Uterine smooth muscle cell (primary cell): ENCODE data around the gene KRT82. TPM values are rescaled to one million over a fixed set of nuclear protein-coding genes. Genes with fewer than 3 reads are reported as not detected.

Experiments used
- total RNA-seq: library from RNA; depleted of rRNA; stranded (reverse); fragments of >200 nt; gene quantifications from 2 replicates; pipeline ENCODE4 v1.2.3, GENCODE V29; 2014

The KRT82 gene
- total RNA-seq: not detected in 2 replicates

DNA sequence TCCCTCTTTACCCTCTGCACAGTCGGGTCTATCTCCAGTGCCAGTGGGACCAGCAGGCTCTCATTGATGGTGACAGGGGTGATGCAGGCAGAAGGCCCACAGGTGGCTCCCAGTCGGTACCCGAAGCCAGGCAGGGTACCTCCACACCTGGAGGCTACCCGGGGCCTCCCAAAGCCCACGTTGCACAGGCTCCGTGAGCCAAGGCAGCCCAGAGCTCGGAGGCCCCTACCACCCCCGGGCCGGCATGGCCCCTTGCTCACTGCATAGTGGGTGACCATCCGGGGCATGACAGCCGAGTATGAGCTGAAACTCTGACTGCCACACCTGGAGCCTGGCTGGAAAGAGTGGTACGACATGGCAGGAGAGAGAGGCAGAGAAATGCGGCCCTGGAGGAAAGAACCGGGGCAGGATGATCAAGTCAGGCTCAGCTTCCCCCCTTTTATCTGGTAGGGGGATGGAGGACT is at the start of gene KRT82:
TSS of gene KRT82 (minus strand) at position 414 of the 464 bp plus-strand sequence. CDS start at position 356, 58 bp downstream.

DNA sequence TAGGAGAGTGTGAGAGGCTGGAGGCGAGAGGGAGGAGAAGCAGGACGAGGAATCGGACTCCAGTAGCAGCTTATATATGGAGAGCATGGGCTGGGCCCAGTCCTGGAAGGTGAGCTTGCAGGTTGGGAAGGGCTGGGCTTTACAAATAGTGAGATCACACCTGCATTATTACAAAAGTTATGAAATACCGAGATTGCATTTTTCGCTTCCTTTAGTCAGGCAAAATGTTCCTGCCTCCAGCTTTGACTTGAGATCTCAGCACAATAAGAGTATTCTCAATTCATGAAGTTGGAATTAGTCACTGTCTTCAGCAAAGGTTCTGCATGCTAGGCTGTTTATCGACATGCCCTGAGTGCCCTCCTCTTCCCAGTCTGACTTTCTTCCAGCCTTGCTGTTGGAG is 46.0 kb upstream of the KRT82 start, which contains the start of gene KRT6B:
TSS of gene KRT6B (minus strand) at position 46 of the 400 bp plus-strand sequence. CDS start 68 bp downstream, outside the sequence.

DNA sequence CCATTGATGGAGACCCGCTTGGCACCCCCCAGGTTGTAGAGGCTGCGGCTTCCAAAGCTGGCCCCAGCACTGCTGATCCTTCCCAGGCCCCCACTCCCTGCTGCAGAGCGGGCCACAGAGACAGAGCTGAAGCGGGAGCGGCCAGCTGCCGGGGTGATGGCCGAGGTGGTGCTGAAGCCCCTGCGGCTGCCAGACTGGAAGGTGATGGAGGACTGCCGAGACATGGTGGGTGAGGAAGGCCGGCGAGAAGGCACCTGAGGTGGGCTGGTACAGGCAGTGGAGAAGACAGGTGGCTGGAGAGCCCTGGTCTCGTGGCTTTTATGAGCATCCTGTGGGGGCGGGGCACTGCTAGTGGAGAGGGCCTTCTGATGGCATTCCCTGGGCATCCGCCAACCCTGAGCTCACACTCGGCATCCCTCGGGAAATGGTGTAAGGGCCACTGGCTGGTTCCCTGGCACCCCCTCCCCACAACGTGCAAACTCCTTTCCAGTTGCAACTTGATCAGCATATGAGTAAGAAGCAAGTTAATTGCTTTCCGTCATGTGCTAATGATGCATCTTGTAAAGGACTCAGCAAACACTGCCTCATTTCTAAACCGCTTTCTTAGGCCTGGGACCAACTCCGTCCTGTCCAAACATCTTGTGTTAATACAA is 28.1 kb upstream of the KRT82 start, which contains the start of gene KRT75:
TSS of gene KRT75 (minus strand) at position 291 of the 653 bp plus-strand sequence. CDS start at position 224, 67 bp downstream.

DNA sequence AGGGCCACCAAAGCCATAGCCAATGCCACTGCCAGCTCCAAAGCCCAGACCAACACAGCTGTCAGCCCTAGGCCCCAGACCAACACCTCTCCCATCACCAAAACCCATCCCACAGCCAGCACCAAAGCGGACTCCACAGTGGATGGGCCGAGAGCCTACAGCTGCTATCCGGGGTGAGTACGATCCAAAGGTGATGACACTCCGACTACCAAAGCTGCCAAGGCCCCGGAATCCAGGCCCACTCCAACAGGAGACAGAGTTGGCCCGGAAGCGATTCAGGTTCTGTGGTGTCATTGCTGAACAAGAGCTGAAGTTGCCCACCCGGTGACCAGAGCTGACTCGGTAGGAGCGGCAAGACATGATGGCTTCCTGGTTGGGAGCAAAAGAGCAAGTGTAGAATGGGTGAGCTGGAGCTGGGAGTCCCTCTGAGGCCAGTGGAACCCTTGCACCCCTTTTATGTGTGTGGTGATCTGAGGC is 20.9 kb downstream of the KRT82 start, which contains the start of gene KRT84:
TSS of gene KRT84 (minus strand) at position 427 of the 477 bp plus-strand sequence. CDS start at position 360, 67 bp downstream.

DNA sequence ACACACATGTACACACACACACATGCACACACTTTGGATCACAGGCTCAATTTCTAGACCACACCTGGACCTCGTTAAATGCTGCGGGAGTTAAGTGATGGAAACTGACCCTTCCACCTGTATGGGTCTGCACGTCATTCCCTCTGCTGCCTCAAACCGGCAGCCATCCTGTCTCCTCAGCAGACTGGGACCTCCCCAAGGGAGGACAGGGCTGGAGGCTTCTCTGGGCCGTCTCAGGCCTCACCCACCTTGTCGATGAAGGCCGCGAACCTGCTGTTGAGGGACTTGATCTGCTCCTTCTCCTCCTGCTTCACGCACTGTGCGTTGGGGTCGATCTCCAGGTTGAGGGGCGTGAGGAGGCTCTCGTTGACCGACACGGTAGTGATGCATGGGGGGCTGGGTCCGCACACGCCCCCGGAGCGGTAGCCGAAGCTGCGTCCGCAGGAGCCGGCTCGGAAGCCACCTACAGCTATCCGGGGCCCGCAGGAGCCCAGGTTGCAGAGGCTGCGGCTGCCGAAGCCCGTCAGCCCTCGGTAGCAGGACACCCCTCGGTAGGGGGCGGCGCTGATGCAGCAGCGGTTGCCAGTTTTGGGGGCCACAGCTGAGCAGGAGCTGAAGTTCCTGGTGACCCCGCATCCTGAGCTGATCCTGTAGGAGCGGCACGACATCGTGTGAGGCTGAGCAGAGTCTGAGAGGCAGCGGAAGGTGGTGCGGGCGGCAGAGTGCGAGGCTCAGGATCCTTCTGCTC is 39.2 kb downstream of the KRT82 start, which contains the start of gene KRT85:
TSS of gene KRT85 (minus strand) at position 744 of the 748 bp plus-strand sequence. CDS start at position 668, 76 bp downstream.

Other genes with a start within 250 kb of the KRT82 start
- 0.11 and 0.25 TPM in 2 replicates for gene KRT80, start 214.3 kb downstream of the KRT82 start, total RNA-seq
- 0.66 and 2.2 TPM in 2 replicates for gene KRT7, start 173.1 kb downstream of the KRT82 start, total RNA-seq
- under 0.01 TPM in 1 of 2 replicates, not detected in the other for gene KRT86, start 131.7 kb downstream of the KRT82 start, total RNA-seq
- gene KRT81, start 114.8 kb downstream of the KRT82 start, total RNA-seq: under 0.01 TPM in 1 of 2 replicates, not detected in the other
- not detected in 2 replicates for gene KRT83, start 84.9 kb downstream of the KRT82 start, total RNA-seq
- gene KRT85, start 38.9 kb downstream of the KRT82 start, total RNA-seq: not detected in 2 replicates
- gene KRT84, start 20.7 kb downstream of the KRT82 start, total RNA-seq: not detected in 2 replicates
- not detected in 2 replicates for gene KRT75, start 28.0 kb upstream of the KRT82 start, total RNA-seq
- under 0.01 TPM in 1 of 2 replicates, not detected in the other for gene KRT6B, start 45.8 kb upstream of the KRT82 start, total RNA-seq
- not detected in 2 replicates for gene KRT6C, start 67.5 kb upstream of the KRT82 start, total RNA-seq
- not detected in 2 replicates for gene KRT6A, start 86.9 kb upstream of the KRT82 start, total RNA-seq
- 0.22 TPM in 1 of 2 replicates, not detected in the other for gene KRT5, start 114.1 kb upstream of the KRT82 start, total RNA-seq
- gene KRT71, start 146.8 kb upstream of the KRT82 start, total RNA-seq: not detected in 2 replicates
- gene KRT74, start 167.5 kb upstream of the KRT82 start, total RNA-seq: not detected in 2 replicates
- not detected in 2 replicates for gene KRT72, start 195.1 kb upstream of the KRT82 start, total RNA-seq
- gene KRT73, start 212.2 kb upstream of the KRT82 start, total RNA-seq: not detected in 2 replicates
- gene KRT2, start 245.9 kb upstream of the KRT82 start, total RNA-seq: not detected in 2 replicates